Stimulated activated naive CD8-positive, alpha-beta T cell treated with anti-CD3 and anti-CD28 coated beads, Interleukin-15, Interleukin-2, amounts not matched to agents 100 ng/mL and 50 ng/mL, for 24 hours (primary cell): Measurements from ENCODE around the gene PNPLA1.

Experiments used
- H3K27ac Mint-ChIP-seq: one replicate; pipeline ENCODE4 v1.8.0; 2021; ENCODE audit warnings: mild to moderate bottlenecking, mixed read lengths
- H3K27me3 Mint-ChIP-seq: one replicate; pipeline ENCODE4 v1.8.0; 2021; ENCODE audit warnings: mixed read lengths
- H3K36me3 Mint-ChIP-seq: one replicate; pipeline ENCODE4 v1.8.0; 2021; ENCODE audit warnings: low read depth, mixed read lengths
- H3K4me1 Mint-ChIP-seq: one replicate; pipeline ENCODE4 v1.8.0; 2021; ENCODE audit warnings: low read depth, mixed read lengths
- H3K4me3 Mint-ChIP-seq: one replicate; pipeline ENCODE4 v1.8.0; 2021; ENCODE audit warnings: mild to moderate bottlenecking, mixed read lengths
- H3K9me3 Mint-ChIP-seq: one replicate; pipeline ENCODE4 v1.8.0; 2021; ENCODE audit warnings: mixed read lengths

The PNPLA1 gene, protein sequence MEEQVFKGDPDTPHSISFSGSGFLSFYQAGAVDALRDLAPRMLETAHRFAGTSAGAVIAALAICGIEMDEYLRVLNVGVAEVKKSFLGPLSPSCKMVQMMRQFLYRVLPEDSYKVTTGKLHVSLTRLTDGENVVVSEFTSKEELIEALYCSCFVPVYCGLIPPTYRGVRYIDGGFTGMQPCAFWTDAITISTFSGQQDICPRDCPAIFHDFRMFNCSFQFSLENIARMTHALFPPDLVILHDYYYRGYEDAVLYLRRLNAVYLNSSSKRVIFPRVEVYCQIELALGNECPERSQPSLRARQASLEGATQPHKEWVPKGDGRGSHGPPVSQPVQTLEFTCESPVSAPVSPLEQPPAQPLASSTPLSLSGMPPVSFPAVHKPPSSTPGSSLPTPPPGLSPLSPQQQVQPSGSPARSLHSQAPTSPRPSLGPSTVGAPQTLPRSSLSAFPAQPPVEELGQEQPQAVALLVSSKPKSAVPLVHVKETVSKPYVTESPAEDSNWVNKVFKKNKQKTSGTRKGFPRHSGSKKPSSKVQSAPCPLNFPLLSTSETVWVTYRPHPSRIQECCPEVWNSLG

DNA sequence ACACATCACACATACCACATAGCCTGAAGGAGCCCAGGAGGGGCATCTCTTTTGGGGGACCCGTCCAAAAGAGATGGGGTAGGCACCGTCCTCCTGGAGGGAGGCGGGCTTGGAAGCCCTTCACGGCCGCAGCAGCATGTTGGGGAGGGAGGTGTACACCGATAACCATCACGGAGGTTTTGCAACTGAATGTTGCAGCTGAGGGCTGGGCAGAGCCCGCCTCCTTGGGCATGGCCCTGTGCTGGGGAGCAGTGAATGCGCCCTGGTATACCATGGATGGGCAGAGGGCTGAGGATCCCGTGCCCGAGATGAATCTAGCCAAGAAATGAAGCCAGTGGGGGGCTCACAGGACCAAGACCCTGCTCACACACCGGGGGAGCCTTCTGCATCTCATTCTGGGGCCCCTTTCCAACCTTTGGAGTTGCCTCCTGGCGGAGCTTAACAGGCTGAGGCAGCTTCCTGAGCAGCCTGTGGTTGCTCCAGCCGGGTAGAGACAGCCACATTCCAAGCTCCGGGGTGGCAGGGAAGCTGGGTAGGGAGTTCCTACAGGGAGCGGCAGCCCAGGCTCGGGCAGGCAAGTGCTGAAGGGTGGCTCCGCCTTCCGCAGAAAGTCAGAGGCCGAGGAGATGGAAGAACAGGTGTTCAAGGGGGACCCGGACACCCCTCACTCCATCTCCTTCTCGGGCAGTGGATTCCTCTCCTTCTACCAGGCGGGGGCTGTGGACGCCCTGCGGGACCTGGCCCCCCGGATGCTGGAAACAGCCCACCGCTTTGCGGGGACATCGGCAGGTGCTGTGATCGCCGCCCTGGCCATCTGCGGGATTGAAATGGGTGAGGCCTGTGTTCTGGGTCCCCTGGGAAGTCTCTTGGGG is at the start of gene PNPLA1:
PNPLA1 (plus strand) TSS at position 227 of the 872 bp plus-strand sequence; CDS start at position 627, 400 bp downstream.
- H3K4me1 Mint-ChIP-seq: no peaks in the 10 kb centered on the region
- H3K36me3 Mint-ChIP-seq: no peaks in the 10 kb centered on the region
- peaks cover 15% of the 10 kb centered on the region for H3K27me3 Mint-ChIP-seq
- no peak within 1 kb of the TSS for H3K27ac Mint-ChIP-seq
- peaks cover 6% of the 10 kb centered on the region for H3K9me3 Mint-ChIP-seq
- no peak within 1 kb of the TSS for H3K4me3 Mint-ChIP-seq

DNA sequence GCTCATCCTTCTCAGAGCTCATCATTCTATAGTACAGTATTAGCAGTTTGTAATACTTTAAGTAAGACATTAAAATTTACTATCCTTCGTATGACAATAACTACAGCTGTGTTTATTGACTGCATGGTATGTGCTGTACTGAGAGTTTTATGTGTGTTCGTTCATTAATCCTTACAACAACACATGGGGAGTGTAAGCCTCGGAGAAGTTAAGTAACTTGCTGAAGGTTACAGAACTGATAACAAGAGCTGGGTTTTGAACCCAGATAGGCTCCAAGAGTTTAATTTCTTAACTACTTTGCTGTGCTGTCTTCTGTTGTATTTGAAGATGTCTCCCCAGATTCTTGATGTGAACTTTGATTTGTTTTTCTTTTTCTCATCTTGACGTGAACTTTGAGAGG is 49.6 kb upstream of the PNPLA1 start:
- Mint-ChIP-seq H3K27me3 (no peaks in the 10 kb centered on the region), H3K36me3 (peaks cover 57% of the 10 kb centered on the region), H3K9me3 (no peaks in the 10 kb centered on the region), H3K4me3 (no peak overlapping the region), H3K4me1 (no peaks in the 10 kb centered on the region), H3K27ac (no peak overlapping the region)

DNA sequence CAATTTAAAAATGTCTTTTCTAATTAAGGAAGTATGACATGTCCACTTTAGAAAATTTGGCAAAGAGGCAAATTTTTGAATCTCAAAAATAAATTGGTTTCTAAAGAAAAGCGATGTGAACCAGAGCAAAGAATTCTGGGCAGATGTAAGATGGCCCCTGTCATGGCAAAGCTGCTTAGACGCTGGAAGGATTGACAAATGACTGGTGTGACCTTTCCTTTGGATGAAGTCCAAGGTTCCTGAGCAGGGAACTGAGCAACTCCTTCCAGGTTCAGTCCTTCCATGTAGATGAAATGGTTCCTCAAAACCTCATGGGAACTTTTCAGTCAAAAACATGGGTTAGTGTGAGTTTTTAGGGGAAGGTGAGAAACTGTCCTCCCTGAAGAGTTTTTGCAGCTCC is 48.2 kb upstream of the PNPLA1 start:
- Mint-ChIP-seq H3K4me3 (no peak overlapping the region), H3K4me1 (no peaks in the 10 kb centered on the region), H3K36me3 (peaks cover 55% of the 10 kb centered on the region)

DNA sequence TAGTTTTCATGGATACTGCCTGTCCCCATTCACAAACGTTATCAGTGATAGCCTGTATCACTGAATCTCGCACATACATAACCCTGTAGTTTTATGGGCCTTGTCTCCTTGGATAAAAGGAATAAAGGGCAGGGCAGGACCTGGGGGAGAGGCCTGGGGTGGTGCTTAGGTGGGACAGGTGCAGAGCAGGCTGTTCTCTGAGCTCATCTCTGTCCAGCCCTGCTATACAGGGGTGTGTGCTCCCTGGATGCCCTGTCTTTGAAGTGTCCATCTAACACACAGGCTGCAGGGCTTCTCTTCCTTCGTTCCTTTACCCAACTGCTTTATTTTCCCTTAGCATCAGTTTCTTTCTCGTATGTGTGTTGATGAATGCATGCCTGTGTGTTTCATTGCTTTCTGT is 46.9 kb upstream of the PNPLA1 start:
- Mint-ChIP-seq H3K4me1 (no peaks in the 10 kb centered on the region), H3K27ac (no peak overlapping the region), H3K27me3 (no peaks in the 10 kb centered on the region), H3K4me3 (no peak overlapping the region), H3K36me3 (peaks cover 53% of the 10 kb centered on the region), H3K9me3 (no peaks in the 10 kb centered on the region)

More for the DNA sequence above, 48.2 kb upstream of the PNPLA1 start:
- Mint-ChIP-seq H3K9me3 (no peaks in the 10 kb centered on the region), H3K27ac (no peak overlapping the region), H3K27me3 (no peaks in the 10 kb centered on the region)

DNA sequence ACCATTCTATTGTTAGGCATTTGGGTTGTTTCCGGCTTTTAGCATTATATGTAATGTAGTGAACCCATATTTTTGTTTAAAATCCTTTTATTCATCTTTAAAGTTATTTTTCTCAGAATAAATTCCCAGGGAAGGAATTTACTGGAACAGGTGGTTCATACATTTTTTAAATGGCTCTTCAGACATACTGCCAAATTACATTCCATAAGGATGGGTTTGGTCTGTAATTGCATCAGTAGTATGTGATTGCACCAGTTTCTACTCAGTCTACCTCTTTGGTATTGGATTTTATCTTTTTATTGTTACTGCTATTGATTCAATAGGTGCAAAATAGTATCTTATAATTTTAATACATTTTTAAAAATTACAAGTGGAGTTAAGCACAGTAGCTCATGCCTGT is 46.2 kb upstream of the PNPLA1 start:
- no peak overlapping the region for H3K4me3 Mint-ChIP-seq
- no peaks in the 10 kb centered on the region for H3K9me3 Mint-ChIP-seq
- H3K4me1 Mint-ChIP-seq: no peaks in the 10 kb centered on the region
- no peaks in the 10 kb centered on the region for H3K27me3 Mint-ChIP-seq
- H3K27ac Mint-ChIP-seq: no peak overlapping the region
- H3K36me3 Mint-ChIP-seq: peaks cover 52% of the 10 kb centered on the region

DNA sequence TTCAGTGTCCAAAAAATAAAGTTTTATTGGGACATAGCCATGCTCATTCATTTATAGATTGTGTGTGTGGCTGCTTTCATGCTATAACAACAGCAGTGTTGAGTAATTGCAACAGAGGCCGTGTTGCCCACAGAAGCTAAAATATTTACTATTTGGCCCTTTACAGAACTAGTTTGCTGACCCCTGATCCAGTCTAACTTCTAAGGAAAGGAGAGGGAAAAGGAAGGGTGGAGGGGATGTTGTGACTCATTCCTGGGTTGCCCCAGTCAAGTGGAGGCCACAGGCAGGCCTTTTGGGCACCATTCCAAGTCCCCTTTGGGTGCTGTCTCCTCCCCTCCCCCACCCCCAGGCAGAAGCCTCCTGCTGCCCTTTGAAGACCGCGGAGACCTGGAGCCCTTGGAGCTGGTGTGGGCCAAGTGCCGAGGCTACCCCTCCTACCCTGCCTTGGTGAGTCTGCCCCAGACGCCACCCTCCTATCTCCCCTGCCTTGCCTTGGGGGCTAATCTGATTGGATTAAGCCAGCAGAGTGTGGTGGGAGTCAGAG is 44.9 kb upstream of the PNPLA1 start:
- H3K4me1 Mint-ChIP-seq: no peaks in the 10 kb centered on the region
- H3K4me3 Mint-ChIP-seq: no peak overlapping the region
- no peak overlapping the region for H3K27ac Mint-ChIP-seq
- H3K27me3 Mint-ChIP-seq: no peaks in the 10 kb centered on the region
- H3K36me3 Mint-ChIP-seq: peaks cover 50% of the 10 kb centered on the region
- H3K9me3 Mint-ChIP-seq: no peaks in the 10 kb centered on the region

DNA sequence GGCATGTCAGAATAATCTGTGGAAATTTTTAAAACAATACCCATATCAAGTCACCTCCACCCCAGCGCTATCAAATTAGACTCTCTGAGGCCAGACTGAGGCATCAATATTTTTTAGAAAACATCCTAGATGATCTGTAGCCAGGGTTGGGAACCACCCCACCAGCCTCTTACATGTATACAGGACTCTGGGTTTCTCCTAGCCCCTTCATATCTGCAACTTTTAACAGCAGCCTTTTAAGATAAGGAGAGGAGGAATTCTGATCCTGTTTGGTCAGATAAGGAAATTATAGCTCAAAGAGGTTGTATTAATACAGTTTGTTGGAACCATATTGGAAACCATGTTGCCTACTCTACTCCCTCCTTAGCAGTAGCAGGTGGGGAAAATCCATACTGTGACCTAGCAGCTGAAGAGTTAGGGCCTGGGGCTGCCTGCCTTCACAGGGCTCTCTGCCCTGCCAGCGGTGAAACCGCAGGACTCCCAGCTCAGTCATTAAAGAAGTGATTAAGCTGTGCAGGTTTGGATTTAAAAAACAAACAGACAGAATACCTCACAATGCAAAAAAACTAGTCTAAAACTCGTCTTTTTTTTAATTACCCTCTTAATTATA is 43.3 kb upstream of the PNPLA1 start:
- H3K9me3 Mint-ChIP-seq: no peaks in the 10 kb centered on the region
- H3K36me3 Mint-ChIP-seq: peaks cover 52% of the 10 kb centered on the region
- H3K4me1 Mint-ChIP-seq: no peaks in the 10 kb centered on the region
- no peak overlapping the region for H3K4me3 Mint-ChIP-seq
- no peak overlapping the region for H3K27ac Mint-ChIP-seq
- no peaks in the 10 kb centered on the region for H3K27me3 Mint-ChIP-seq

DNA sequence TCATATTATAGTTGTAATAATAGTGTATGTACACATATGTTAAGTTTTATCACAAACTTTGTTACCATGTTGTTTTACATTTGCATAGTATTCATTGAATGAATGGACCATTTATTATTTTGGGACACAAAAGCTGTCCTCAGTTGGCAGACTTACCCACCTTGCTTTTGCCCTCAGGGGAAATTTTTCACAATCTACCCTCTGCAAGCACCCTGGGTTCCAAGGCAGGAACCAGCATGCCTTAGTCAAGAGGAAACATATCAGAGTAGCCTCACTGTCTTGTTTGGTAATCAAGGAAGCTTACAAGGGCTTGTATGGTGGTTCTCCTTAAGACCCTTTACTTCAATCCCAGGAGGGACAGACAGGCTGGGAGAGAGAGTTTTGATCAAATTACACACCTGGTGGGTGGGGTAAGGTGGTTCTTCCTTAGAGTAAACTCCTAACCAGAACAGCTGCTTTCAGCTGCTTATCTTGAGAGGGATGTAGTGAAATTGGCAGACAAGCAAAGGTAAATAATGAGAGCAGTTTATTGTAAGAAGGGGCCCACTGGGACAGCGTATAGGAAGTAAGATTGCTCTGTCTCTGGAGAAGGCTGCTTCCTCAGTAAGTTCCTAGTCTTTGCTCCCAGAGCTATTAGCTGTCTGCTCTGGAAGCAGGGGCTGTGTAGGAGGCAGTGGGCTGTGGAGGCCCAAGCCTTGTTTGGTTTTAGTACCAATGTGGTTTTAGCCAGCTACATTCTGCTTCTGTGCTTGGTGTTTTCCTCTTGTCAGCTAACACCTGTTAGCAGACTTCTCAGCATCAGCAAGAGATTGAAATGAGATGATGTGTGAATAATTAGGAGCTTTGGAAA is 42.3 kb upstream of the PNPLA1 start:
- Mint-ChIP-seq H3K36me3 (peaks cover 54% of the 10 kb centered on the region), H3K9me3 (no peaks in the 10 kb centered on the region), H3K4me1 (no peaks in the 10 kb centered on the region), H3K27ac (no peak overlapping the region), H3K4me3 (no peak overlapping the region), H3K27me3 (no peaks in the 10 kb centered on the region)

DNA sequence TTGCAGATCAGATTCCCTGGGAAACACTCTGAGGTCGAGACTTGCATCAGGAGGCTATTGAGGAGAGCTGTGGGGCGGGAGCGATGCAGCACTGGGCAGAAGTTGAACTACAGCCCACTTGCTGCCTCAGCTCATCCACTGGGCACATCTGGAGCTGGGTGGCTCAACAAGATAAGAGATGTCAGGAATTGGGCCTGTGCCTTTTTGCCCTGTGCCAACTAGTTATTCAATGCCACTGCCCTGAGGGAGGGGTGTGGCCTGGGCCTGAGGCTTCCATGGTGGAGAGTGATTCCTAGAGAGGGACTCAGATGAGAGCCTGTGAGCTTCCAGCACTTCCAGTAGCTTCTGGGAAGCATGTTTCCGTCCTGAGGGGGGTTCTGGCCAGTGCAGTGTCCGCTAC is 40.6 kb upstream of the PNPLA1 start:
- H3K27ac Mint-ChIP-seq: no peak overlapping the region
- no peaks in the 10 kb centered on the region for H3K4me1 Mint-ChIP-seq
- H3K4me3 Mint-ChIP-seq: no peak overlapping the region
- no peaks in the 10 kb centered on the region for H3K9me3 Mint-ChIP-seq
- no peaks in the 10 kb centered on the region for H3K27me3 Mint-ChIP-seq
- peaks cover 44% of the 10 kb centered on the region for H3K36me3 Mint-ChIP-seq

DNA sequence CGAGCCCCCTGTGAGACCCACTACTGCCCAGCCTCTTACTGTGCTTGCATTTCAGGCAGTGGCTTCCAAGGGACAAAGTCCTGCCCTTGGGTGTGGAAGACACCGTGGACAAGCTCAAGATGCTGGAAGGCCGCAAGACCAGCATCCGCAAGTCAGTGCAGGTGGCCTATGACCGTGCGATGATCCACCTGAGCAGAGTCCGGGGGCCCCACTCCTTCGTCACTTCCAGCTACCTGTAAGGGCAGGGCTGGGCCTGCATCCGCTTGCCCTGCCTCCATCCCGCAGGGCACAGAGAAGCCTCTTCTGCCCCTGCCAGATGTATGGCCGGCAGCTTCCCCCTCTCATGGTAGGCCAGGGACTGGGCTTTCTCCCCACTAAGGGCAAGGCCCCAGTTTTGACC is 39.5 kb upstream of the PNPLA1 start:
- Mint-ChIP-seq H3K4me1 (no peaks in the 10 kb centered on the region), H3K27me3 (no peaks in the 10 kb centered on the region), H3K27ac (no peak overlapping the region), H3K4me3 (no peak overlapping the region), H3K36me3 (peaks cover 38% of the 10 kb centered on the region), H3K9me3 (no peaks in the 10 kb centered on the region)

DNA sequence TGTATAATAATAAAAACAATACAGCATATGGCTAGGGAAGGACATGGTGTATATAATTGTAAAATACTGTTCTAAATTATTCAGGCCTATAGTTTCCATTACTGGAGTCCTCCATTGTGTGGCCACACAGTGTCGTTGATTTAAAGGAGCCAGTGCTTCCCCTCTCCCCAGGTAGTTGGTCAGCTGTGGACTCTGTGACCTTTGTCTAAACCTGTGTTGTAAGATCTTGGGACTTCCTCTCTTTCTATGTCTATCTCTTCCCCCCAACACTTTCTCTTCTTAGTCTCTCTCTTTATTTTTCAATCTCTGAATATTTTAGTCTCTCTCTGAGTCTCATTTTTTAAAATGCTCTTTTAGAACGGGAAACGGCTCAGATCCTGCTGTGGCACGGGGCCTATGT is 37.7 kb upstream of the PNPLA1 start:
- H3K27ac Mint-ChIP-seq: no peak overlapping the region
- H3K27me3 Mint-ChIP-seq: no peaks in the 10 kb centered on the region
- peaks cover 26% of the 10 kb centered on the region for H3K36me3 Mint-ChIP-seq
- H3K4me1 Mint-ChIP-seq: no peaks in the 10 kb centered on the region
- no peaks in the 10 kb centered on the region for H3K9me3 Mint-ChIP-seq
- no peak overlapping the region for H3K4me3 Mint-ChIP-seq

DNA sequence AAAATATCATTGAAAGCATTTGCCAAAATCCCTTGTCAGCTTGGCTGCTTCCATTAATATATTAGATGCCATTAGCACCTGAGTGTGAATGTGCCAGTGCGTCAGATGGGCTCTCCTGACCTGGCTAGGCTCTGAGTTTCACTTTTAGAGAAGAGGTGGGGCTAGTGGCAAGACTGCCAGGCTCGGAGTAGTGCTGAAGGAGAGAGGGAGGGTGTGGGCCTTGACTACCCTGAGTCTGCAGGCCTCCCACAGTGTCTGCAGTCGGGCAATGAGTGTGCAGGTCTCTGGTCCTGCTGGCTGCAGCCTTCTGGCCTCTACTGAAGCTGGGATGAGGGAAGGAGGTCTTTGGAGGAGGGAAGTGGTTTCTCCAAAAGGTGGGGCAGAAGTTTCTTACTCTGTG is 34.6 kb upstream of the PNPLA1 start:
- no peak overlapping the region for H3K27ac Mint-ChIP-seq

DNA sequence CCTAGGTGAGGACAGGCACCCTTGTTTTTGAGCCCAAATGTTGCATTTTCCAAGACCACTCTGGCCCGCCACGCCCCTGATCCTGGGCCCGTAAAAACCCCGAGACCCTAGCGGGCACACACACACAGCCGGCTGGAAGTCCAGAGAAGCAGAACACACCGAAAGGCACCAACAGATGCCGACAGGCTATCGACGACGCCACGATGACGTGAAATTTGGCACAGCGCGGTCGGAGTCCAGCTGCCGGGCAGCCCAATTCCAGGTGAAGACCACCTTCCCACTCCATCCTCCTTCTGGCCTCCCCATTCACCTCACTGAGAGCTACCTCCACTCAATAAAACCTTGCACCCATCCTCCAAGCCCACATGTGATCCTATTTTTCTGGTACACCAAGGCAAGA is 34.0 kb upstream of the PNPLA1 start:
- Mint-ChIP-seq H3K4me3 (no peak overlapping the region), H3K9me3 (no peaks in the 10 kb centered on the region), H3K27me3 (no peaks in the 10 kb centered on the region), H3K27ac (no peak overlapping the region), H3K4me1 (no peaks in the 10 kb centered on the region), H3K36me3 (peaks cover 16% of the 10 kb centered on the region)

More for the DNA sequence above, 34.6 kb upstream of the PNPLA1 start:
- no peak overlapping the region for H3K4me3 Mint-ChIP-seq
- H3K27me3 Mint-ChIP-seq: no peaks in the 10 kb centered on the region
- H3K36me3 Mint-ChIP-seq: peaks cover 18% of the 10 kb centered on the region
- H3K9me3 Mint-ChIP-seq: no peaks in the 10 kb centered on the region
- H3K4me1 Mint-ChIP-seq: no peaks in the 10 kb centered on the region

DNA sequence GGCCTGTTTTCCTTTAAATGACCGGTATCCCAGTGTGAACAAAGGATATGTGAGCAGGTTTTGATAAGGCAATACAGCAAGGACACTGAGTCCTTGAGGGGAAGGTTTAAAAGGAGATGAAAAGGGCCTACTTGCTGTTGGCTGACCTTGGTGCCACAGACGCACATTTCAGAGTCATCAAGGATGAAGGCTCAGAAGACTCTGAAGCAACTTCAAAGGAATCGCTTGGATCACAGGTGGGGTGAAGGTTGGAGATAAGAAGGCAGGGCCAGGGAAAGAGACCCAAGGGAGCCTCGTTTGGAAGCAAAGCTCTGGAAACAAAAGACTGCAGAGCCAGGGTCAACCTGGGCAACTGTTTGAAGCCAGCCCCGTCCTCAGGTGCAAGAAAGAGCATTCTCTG is 30.1 kb upstream of the PNPLA1 start:
- H3K27ac Mint-ChIP-seq: no peak overlapping the region

More for the DNA sequence above, 30.1 kb upstream of the PNPLA1 start:
- Mint-ChIP-seq H3K36me3 (no peaks in the 10 kb centered on the region), H3K4me1 (peaks cover 17% of the 10 kb centered on the region), H3K4me3 (no peak overlapping the region), H3K9me3 (no peaks in the 10 kb centered on the region), H3K27me3 (peaks cover 7% of the 10 kb centered on the region)
